Body of pancreas (tissue), 4 donors: Measurements from ENCODE around the gene MCHR2. TPM values are rescaled to one million over a fixed set of nuclear protein-coding genes. Genes with fewer than 3 reads are reported as not detected.
"Not testable (repeated sequence)": the region's sequence is repeated elsewhere in the genome, so short reads cannot be mapped to it uniquely, and the experiment has no call there.

Source experiments
- ATAC-seq: fragments of 150-250 bp; one replicate; pipeline ENCODE4 v1.9.1; 2016
- DNase-seq, 4 donors: peaks; one replicate each; pipeline ENCODE4 v3.0.0-alpha.2; 2019
- H3K27ac ChIP-seq, 4 donors: fragments of 200-600 bp; sonication (generic); 1 replicate in 3 of 4; 2 replicates in 1 of 4; pipeline versions ENCODE4 v1.5.1 to v1.6.1; 2016 to 2019; ENCODE audit warnings: mild to moderate bottlenecking in 1 of 4, mixed read lengths in 1 of 4, moderate library complexity in 1 of 4
- H3K27me3 ChIP-seq, 2 donors: fragments of 200-600 bp; sonication (generic); one replicate each; pipeline ENCODE4 v1.6.0; 2016; ENCODE audit warnings: mild to moderate bottlenecking in 1 of 2
- H3K36me3 ChIP-seq, 2 donors: fragments of 200-600 bp; sonication (generic); replicated peaks in 1 of 2; 2 replicates each; pipeline ENCODE4 v1.5.1; 2016; ENCODE audit warnings: low read depth in 2 of 2; ENCODE audit not compliant: insufficient read depth in 1 of 2
- H3K4me1 ChIP-seq: fragments of 200-600 bp; sonication (generic); one replicate; pipeline ENCODE4 v1.6.0; 2016
- H3K4me3 ChIP-seq, 2 donors: fragments of 200-600 bp; sonication (generic); 1 replicate in 1 of 2; 2 replicates in 1 of 2; pipeline ENCODE4 v1.5.1; 2016 to 2019
- H3K9me3 ChIP-seq, 3 donors: fragments of 200-600 bp; sonication (generic); 1 replicate in 2 of 3; 2 replicates in 1 of 3; pipeline ENCODE4 v1.5.1; 2016
- CTCF ChIP-seq, 7 experiments: fragments of 450-650 bp in 4 of 7; fragments of 200-600 bp in 3 of 7; sonication (generic) in 3 of 7; IDR thresholded peaks; one replicate each; pipeline ENCODE4 v1.5.1; 2016 to 2019; ENCODE audit warnings: antibody characterized with exemption in 7 of 7
- POLR2A ChIP-seq, 3 donors: fragments of 450-650 bp; IDR thresholded peaks; one replicate each; pipeline ENCODE4 v1.6.1; 2016; ENCODE audit warnings: antibody characterized with exemption in 3 of 3, mild to moderate bottlenecking in 2 of 3
- WGBS, 2 donors: methylation state at CpG; one replicate each; pipeline ENCODE4 v1.1.5; 2017; 5-methylcytosine and 5-hydroxymethylcytosine counted together
- intact Hi-C: fragments of 100-400 bp; cut with DNase I; formaldehyde crosslinking; loops from one replicate; pipeline ENCODE4 v1.15.1; 2023
- total RNA-seq, 2 donors: library from RNA; depleted of rRNA; stranded (reverse); fragments of >200 nt; gene quantifications; one replicate each; pipeline ENCODE4 v1.1.0, GENCODE V29; 2016

The MCHR2 gene, protein sequence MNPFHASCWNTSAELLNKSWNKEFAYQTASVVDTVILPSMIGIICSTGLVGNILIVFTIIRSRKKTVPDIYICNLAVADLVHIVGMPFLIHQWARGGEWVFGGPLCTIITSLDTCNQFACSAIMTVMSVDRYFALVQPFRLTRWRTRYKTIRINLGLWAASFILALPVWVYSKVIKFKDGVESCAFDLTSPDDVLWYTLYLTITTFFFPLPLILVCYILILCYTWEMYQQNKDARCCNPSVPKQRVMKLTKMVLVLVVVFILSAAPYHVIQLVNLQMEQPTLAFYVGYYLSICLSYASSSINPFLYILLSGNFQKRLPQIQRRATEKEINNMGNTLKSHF
- not detected for total RNA-seq

DNA sequence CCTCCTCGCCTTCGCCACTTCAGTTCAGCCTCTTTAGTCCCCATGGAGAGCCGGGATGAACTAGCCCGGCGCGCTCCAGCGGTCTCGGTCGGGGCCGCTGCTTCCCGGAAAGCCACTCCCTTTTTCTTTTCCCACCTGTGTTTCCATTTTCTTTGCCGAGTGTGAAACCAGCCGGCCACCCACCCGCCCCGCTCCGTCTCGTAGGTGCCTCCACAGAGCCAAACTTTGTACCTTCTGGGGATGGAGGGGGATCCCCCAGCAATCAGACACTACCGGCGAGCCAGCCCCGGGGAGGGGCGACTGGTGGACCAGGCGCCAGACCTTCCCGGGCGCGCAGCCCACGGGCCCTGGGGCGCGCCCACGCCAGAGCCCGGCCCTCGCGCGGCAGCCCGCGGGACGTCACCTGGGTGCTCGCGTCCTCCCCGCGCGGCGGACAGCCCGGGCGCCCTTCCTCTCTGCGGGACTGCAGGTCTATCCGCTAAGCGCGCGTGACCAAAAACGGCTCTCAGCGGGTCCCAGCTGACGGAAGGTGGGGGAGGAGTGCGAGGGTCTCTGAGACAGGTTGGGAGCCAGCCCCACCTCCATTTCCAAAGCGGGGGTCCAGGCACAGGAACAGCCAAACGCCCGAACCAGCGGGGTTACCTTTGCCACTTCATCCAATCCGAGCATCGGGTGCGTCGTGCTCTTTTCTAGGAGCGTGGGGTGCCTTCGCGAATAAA is at the start of gene MCHR2:
MCHR2 (minus strand) TSS at position 691 of the 719 bp plus-strand sequence. CDS start 38,076 bp downstream, outside the sequence.
- Histone ChIP-seq H3K27me3 (no peaks in the 10 kb centered on the region), H3K4me1 (peaks cover 7% of the 10 kb centered on the region), H3K27ac (no peak within 1 kb of the TSS), H3K9me3 (no peaks in the 10 kb centered on the region), H3K4me3 (peak within 1 kb of the TSS in 1 of 2 donors; percentile 23), H3K36me3 (no peaks in the 10 kb centered on the region)
- WGBS, 2 donors, result 4 to 5% methylated on average over 31 to 64 of the region's 64 CpGs
- TF ChIP-seq POLR2A (IDR thresholded peaks at IDR 0.05) (no peak), CTCF (IDR thresholded peaks at IDR 0.05) (no peak)
- DNase-seq (peak in 2 of 4 donors; percentile 9 to 11), ATAC-seq (peak; percentile 45)
- intact Hi-C loops, result no loop called here

GRCh38 chr6:100038546-100038945 is 44.5 kb upstream of the MCHR2 start:
- H3K36me3 ChIP-seq, H3K4me1 ChIP-seq, H3K4me3 ChIP-seq, H3K27me3 ChIP-seq, DNase-seq, intact Hi-C loops, H3K27ac ChIP-seq, ATAC-seq, H3K9me3 ChIP-seq: not testable (repeated sequence)
- WGBS, 2 donors, result 0 to 45% methylated on average over 1 of the region's 1 CpG

- H3K4me3 ChIP-seq, result no peak overlapping the region
- H3K27me3 ChIP-seq, result no peaks in the 10 kb centered on the region
- ATAC-seq (no peak), DNase-seq (no peak)
- H3K27ac ChIP-seq, result no peak overlapping the region
- H3K36me3 ChIP-seq, result no peaks in the 10 kb centered on the region
- no peaks in the 10 kb centered on the region for H3K9me3 ChIP-seq
- no peaks in the 10 kb centered on the region for H3K4me1 ChIP-seq
- WGBS, 2 donors, result 50 to 59% methylated on average over 8 of the region's 8 CpGs
- TF ChIP-seq CTCF (IDR thresholded peaks at IDR 0.05), result no peak
- TF ChIP-seq POLR2A (IDR thresholded peaks at IDR 0.05), result no peak
- intact Hi-C loops, result no loop called here
These were observed 42.0 kb upstream of the MCHR2 start for GRCh38 chr6:100035873-100036653.

GRCh38 chr6:100023798-100024197 is 29.8 kb upstream of the MCHR2 start:
- no peak overlapping the region for H3K4me3 ChIP-seq
- intact Hi-C loops, result no loop called here
- TF ChIP-seq POLR2A (IDR thresholded peaks at IDR 0.05) (no peak), CTCF (IDR thresholded peaks at IDR 0.05) (no peak)
- H3K27me3 ChIP-seq, result no peaks in the 10 kb centered on the region
- no peaks in the 10 kb centered on the region for H3K9me3 ChIP-seq
- WGBS, 2 donors, result 45 to 60% methylated on average over 2 of the region's 2 CpGs
- no peak overlapping the region for H3K27ac ChIP-seq
- ATAC-seq (no peak), DNase-seq (no peak)
- no peaks in the 10 kb centered on the region for H3K4me1 ChIP-seq
- H3K36me3 ChIP-seq, result no peaks in the 10 kb centered on the region

DNA sequence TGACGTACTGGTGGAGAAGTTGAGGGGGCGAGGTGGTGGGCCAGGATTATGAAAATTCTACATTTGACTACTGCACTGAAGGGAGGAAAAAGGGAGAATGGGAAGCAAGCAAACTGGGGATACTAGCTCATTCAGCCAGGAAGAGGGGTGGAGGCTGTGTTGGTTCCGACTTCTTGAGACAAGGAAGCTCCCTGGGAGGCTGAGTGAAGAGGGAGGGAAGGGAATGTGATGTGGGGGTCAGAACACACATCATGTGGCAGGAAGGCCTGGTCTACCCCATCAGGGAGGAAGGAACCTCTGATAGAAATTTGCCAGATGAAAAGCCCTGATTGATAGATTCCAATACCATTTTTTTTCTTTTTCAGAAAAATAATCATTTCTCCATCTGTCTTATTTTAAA is 28.8 kb upstream of the MCHR2 start:
- H3K27me3 ChIP-seq, result no peaks in the 10 kb centered on the region
- DNase-seq, result no peak
- ATAC-seq, result no peak
- WGBS, 2 donors, result 74 to 81% methylated on average over 3 of the region's 3 CpGs
- H3K36me3 ChIP-seq, result no peaks in the 10 kb centered on the region
- TF ChIP-seq POLR2A (IDR thresholded peaks at IDR 0.05) (no peak), CTCF (IDR thresholded peaks at IDR 0.05) (no peak)
- no peak overlapping the region for H3K4me3 ChIP-seq
- H3K4me1 ChIP-seq, result no peaks in the 10 kb centered on the region
- H3K9me3 ChIP-seq, result peaks cover 0 to under 1% (median 0%) of the 10 kb centered on the region in 3 donors
- intact Hi-C loops, result no loop called here
- no peak overlapping the region for H3K27ac ChIP-seq
